HAP-1 (cell line): ENCODE measurements around the gene ABCA4.
A peak's percentile ranks its signal among the peaks of the same experiment; 100 is the strongest.

Source experiments
- DNase-seq, 2 experiments: peaks; one replicate each; pipeline ENCODE4 v3.0.0-alpha.2; 2016 to 2020; ENCODE audit warnings: low spot score in 2 of 2
- H3K27me3 ChIP-seq: fragments of 250-450 bp; sonication (Bioruptor Pico); 2 replicates; pipeline ENCODE4 v1.5.1; 2020; ENCODE audit warnings: low read depth, mild to moderate bottlenecking, moderate library complexity
- H3K36me3 ChIP-seq: fragments of 250-450 bp; sonication (Bioruptor Pico); replicated peaks from 2 replicates; pipeline ENCODE4 v1.5.1; 2020; ENCODE audit warnings: mild to moderate bottlenecking
- H3K4me1 ChIP-seq: fragments of 250-450 bp; sonication (Bioruptor Pico); 2 replicates; pipeline ENCODE4 v1.5.1; 2020; ENCODE audit warnings: mild to moderate bottlenecking
- H3K4me3 ChIP-seq: fragments of 250-450 bp; sonication (Bioruptor Pico); 2 replicates; pipeline ENCODE4 v1.5.1; 2020; ENCODE audit warnings: mild to moderate bottlenecking, moderate library complexity
- H3K9me3 ChIP-seq: fragments of 250-450 bp; sonication (Bioruptor Pico); 2 replicates; pipeline ENCODE4 v1.5.1; 2020; ENCODE audit warnings: mild to moderate bottlenecking, moderate library complexity
- in situ Hi-C: fragments of 300-500 bp; cut with MboI; formaldehyde crosslinking; loops from 3 replicates; pipeline ENCODE4 v1.14.3; 2020; ENCODE audit warnings: low sequenced_read_pairs, inconsistent platforms, mixed read lengths

The ABCA4 gene

DNA sequence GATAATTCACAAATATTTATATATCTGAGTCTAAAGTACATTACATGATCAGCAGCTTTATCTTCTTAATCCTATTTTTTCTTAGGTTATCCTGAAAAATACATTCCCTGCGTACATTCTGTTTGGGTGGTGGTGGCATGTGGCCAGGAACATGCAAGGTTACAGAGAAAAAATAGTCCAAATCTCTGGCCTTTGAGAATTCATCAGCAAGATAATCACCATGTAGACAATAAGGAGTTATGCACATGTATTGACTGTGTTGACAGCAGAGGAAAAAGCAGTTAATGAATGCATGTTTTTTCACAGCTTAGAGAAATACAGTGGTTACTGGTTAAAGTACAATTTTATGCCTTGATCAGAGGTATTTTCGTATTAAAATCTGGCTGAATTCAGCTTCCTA lies 49.0 kb downstream of the ABCA4 start:
- Histone ChIP-seq H3K9me3 (no peaks in the 10 kb centered on the region), H3K27me3 (no peaks in the 10 kb centered on the region), H3K4me1 (no peaks in the 10 kb centered on the region; the same call in 1 of the 2 replicates), H3K36me3 (no peaks in the 10 kb centered on the region), H3K4me3 (no peak overlapping the region)
- DNase-seq, result peak; percentile 39 to 46
- in situ Hi-C loops, result loop anchor here (25.0 kb wide), 1 partner anchor 740 kb away; the partner anchor contains the start of gene SLC44A3

DNA sequence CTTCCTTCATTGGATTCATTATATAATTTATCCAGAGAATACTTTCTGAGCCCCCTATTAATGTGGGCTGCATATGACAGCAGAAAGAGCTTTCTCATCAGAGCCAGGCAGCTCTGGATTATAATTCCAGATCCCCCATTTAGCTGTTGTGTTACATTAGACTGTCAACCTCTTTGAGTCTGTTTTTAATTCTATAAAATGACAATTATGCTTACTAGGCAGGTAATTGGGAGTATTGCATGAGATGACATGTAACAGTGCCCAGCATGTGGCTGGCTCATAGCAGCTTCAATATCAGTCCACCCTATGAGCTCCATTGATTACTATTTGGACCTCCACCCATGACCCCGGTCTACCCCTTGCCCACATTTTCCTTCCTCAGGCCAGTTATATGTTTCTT lies 49.6 kb downstream of the ABCA4 start:
- no peaks in the 10 kb centered on the region for H3K9me3 ChIP-seq
- in situ Hi-C loops, result loop anchor here (25.0 kb wide), 1 partner anchor 741 kb away; the partner anchor contains the start of gene SLC44A3
- no peak overlapping the region for H3K4me3 ChIP-seq
- H3K36me3 ChIP-seq, result no peaks in the 10 kb centered on the region
- no peak for DNase-seq
- no peaks in the 10 kb centered on the region; the same call in 1 of the 2 replicates for H3K4me1 ChIP-seq
- H3K27me3 ChIP-seq, result no peaks in the 10 kb centered on the region

DNA sequence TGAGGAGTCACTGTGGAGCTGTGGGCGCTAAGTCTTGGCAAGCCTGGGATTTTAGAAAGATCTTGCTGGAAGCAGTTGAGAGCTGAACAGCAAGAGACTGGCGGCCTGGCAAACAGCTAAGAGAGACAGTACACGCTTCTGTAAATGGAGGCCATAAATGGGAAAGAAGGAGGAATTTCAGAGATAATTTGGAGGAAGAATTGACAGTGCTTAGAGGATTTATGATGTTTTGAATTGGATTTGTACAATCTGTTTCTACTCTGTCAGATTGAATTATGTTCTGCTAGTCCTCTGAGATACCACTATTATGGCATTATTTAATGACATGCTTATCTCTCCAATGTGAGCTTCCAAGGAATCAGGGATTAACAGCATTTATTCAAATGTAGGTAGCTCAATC lies 50.1 kb downstream of the ABCA4 start:
- in situ Hi-C loops, result loop anchor here (25.0 kb wide), 1 partner anchor 741 kb away; the partner anchor contains the start of gene SLC44A3
- H3K4me1 ChIP-seq, result no peaks in the 10 kb centered on the region; the same call in 1 of the 2 replicates
- H3K9me3 ChIP-seq, result no peaks in the 10 kb centered on the region
- H3K27me3 ChIP-seq, result no peaks in the 10 kb centered on the region
- no peak overlapping the region for H3K4me3 ChIP-seq
- DNase-seq, result no peak
- no peaks in the 10 kb centered on the region for H3K36me3 ChIP-seq

DNA sequence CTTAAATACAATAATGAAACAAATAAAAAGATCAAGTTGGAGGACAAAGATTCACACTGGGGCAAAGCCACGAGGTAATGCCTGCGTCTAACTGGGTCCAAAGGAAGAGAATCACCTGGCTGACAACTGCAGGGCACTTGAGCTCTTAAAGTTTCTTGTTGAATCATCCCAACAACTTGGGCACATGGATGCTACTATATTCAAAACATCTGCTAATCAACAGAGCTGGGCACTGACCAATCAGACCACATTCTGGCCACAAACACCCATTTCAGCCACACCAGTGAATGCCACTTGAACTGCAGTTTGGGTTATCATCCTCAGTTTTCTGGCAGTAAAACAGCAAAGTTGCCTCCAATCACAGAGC lies 51.0 kb downstream of the ABCA4 start:
- Histone ChIP-seq H3K9me3 (no peaks in the 10 kb centered on the region), H3K27me3 (no peaks in the 10 kb centered on the region), H3K36me3 (no peaks in the 10 kb centered on the region), H3K4me1 (no peaks in the 10 kb centered on the region; the same call in 1 of the 2 replicates), H3K4me3 (no peak overlapping the region)
- in situ Hi-C loops, result loop anchor here (10.0 to 25.0 kb wide), 2 partner anchors 275 to 742 kb away; partner anchors contain the start of gene SLC44A3
- no peak for DNase-seq

DNA sequence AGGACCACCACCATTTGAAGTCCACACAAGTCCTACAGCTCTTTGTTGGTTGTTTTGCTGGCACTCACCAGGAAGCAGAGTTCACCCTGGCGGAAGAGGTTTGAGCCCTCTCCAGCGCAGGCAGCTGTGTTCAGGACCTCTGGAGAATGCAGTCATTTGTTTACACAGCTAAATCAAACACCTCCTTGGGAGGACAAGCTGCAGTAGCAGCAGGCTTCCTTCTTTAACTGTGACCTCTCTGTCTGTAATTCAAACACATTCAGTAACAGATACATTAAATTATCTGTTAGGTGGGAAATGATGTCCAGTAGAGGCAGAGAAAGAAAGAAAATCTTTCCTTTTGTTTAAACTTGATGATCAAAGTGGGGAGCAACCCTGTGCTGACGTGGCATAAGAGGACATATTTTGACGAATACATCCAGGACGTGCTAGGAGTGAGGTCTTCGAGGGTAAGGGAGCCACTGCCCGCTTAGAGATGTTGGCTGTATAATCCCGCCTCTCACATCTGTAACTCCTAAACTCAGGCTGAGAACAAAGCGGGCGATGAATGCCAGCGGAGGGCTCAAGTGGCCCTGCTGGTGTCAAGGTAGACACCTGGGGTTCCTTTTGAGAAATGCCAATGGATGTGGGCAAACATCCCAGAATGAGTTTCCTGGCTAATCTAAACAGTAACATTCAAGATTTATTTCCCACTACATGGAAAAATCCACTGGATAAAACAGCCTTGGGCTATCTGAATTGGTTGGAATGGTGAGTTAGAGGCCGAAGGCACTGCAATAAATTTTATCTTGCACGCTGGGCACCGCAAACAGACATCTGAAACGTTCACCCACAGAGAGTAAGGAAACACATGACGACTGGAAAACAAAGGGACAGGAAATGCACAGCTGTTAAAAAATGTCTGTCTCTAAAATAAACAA lies 51.7 kb downstream of the ABCA4 start:
- no peak overlapping the region for H3K4me3 ChIP-seq
- no peaks in the 10 kb centered on the region for H3K36me3 ChIP-seq
- no peak for DNase-seq
- no peaks in the 10 kb centered on the region for H3K27me3 ChIP-seq
- in situ Hi-C loops, result loop anchor here (10.0 to 25.0 kb wide), 2 partner anchors 276 to 743 kb away; partner anchors contain the start of gene SLC44A3
- H3K4me1 ChIP-seq, result no peaks in the 10 kb centered on the region; the same call in 1 of the 2 replicates
- H3K9me3 ChIP-seq, result no peaks in the 10 kb centered on the region

DNA sequence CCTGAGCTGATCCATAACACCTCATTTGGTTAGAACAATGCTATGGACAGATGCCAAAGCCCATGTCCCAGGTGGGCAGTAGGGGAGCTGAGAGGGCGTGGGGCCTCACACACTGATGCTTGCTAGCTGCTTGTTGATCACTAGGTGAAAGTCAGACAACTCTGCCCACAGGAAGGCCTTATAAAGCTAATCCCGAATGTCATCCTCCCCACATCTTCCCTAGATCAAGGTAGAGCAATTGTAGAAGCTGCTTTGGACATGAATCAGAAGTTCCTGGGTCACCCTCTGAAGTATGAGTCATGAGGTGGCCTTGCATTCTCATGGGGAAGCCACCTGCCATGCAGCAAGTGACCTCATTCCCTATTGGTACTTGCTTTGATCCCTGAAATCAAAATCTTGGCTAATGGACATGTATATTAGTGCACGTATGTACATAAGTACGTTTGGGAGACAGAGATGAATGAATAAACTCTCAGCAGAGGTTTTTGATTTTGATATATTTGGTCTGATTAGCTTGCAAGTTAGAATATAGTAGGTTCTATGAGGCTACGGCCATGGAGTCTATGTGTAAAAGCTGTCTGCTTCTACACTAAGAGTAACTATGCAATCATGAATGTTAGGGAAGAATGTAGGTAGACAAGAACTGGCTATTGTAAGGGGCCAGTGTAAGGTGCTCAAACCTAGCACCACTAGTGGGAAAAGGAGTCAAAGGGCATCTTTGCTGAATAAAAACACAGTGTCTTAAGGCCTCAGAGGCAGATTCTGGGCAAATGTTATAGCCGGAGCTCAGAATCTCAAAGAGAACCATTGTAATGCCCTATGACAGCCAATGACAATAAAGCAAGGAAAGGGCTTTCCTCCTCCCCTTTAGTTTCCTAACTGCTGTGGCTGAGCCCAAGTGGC lies 52.6 kb downstream of the ABCA4 start:
- Histone ChIP-seq H3K4me3 (no peak overlapping the region), H3K9me3 (no peaks in the 10 kb centered on the region), H3K27me3 (no peaks in the 10 kb centered on the region), H3K4me1 (no peaks in the 10 kb centered on the region; the same call in 1 of the 2 replicates), H3K36me3 (no peaks in the 10 kb centered on the region)
- DNase-seq, result no peak
- in situ Hi-C loops, result loop anchor here (10.0 to 25.0 kb wide), 2 partner anchors 276 to 744 kb away; partner anchors contain the start of gene SLC44A3

DNA sequence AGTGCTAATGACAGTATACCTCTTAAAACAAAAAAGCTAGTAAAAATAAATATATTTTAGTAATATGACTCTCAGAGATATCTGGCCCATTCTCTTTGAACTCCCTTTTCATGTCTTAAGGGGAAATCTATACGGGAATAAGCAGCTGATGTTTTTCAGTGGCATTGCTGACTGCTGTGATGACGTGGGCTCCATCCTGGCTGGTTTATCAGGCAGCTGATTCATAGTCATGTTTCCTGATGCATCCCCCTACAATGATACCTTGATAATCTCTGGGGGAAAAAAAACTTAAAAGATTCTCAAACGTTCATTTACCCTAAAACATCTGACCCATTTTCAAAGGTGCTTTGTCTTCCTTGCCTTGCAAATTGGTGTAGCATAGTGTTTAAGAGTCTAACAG lies 53.8 kb downstream of the ABCA4 start:
- DNase-seq, result no peak
- in situ Hi-C loops, result loop anchor here (10.0 to 25.0 kb wide), 2 partner anchors 278 to 745 kb away; partner anchors contain the start of gene SLC44A3

DNA sequence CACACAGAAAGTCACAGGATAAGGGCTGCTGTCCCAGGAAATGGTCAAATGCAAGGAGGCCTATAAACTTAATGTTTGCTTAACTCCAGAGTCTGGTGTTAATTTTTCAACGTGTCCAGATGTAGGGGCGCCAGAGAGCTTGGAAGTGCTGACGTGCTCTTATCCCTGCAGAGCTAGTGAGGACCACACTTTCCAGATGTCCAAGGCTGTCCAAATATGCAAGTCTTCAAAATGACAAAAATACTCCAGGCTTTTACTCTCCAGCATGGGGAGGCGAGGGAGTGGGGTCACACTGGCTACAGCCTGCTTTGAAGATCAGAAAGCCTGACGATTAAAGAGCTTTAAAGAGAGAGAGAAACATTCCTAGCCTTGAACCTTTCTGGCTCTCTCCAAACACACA lies 57.6 kb downstream of the ABCA4 start:
- H3K9me3 ChIP-seq, result no peaks in the 10 kb centered on the region
- H3K4me1 ChIP-seq, result no peaks in the 10 kb centered on the region; the same call in 1 of the 2 replicates
- H3K4me3 ChIP-seq, result no peak overlapping the region
- H3K27me3 ChIP-seq, result no peaks in the 10 kb centered on the region
- DNase-seq, result peak; percentile 5 to 36
- in situ Hi-C loops, result loop anchor here (5.0 to 25.0 kb wide), 3 partner anchors 281 to 749 kb away; partner anchors contain the start of gene SLC44A3
- H3K36me3 ChIP-seq, result no peaks in the 10 kb centered on the region

More for the DNA sequence above, 53.8 kb downstream of the ABCA4 start:
- H3K36me3 ChIP-seq, result no peaks in the 10 kb centered on the region
- no peak overlapping the region for H3K4me3 ChIP-seq
- H3K4me1 ChIP-seq, result no peaks in the 10 kb centered on the region; the same call in 1 of the 2 replicates
- H3K9me3 ChIP-seq, result no peaks in the 10 kb centered on the region
- H3K27me3 ChIP-seq, result no peaks in the 10 kb centered on the region

DNA sequence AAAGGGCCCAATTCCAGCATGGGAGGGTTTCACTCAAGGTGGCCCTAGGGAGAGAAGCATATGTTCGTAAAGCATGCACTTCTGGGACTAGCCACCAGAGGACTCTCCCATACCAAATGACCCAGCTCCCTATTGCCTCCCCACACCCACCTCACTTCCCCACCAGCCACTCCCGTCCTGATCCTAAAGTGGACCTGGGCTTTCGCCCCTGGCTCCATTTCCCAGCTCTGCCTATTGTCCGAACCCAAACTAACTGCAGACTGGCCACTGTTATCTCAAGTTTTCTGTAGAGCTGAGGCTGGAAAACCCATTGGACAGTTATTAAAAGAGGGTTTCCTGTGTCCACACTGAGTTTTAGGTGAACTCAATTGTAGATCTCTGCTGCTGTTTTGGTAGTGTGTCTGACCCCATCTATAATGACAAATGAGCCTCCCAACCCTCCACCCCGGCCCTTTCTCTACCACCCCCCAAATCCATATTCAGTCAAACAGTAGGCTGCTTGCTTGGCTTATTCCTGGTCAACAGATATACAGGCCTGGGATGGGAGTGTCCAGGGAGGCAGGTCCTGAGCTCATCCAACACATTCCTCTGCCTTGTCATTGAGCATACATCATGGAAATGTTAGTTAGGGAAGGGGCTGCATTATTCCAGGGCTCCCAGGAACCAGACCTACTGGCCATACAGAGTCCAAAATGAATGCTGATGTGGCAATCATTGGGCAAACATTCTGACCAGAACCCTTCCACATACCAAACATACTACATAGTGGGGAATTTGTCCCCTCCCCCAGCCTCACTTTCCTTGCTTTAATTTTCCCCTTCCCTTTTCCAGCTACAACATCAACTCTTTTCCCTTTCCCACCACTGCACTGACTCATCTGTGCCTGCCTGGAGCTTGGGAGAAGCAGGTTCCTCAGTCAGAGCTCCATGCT lies 59.2 kb downstream of the ABCA4 start:
- in situ Hi-C loops, result loop anchor here (5.0 to 25.0 kb wide), 3 partner anchors 283 to 751 kb away; partner anchors contain the start of gene SLC44A3
- no peaks in the 10 kb centered on the region for H3K36me3 ChIP-seq
- H3K9me3 ChIP-seq, result no peaks in the 10 kb centered on the region
- H3K4me1 ChIP-seq, result no peaks in the 10 kb centered on the region; the same call in 1 of the 2 replicates
- H3K4me3 ChIP-seq, result no peak overlapping the region
- peak; percentile 63 to 80 for DNase-seq
- H3K27me3 ChIP-seq, result no peaks in the 10 kb centered on the region

DNA sequence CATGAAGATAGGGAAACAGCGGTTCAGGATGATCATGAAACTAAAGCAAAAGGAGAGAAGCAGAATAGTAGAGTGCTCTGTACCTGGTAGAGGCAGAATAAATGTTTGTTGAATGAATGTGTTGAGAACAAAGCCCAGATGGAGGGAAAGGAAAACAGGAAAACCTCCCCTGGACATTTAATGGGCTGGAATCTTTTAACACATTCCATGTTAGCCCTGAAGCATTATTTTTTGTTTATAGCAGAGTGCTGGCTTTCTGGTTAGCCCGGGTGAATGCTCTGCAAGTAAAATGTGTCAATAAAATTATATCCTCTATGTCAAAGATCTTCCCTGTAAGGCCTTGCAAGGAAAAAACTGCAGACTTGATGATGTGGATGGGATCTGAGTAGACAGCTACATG lies 60.2 kb downstream of the ABCA4 start:
- DNase-seq, result no peak
- H3K27me3 ChIP-seq, result no peaks in the 10 kb centered on the region
- in situ Hi-C loops, result loop anchor here (5.0 to 25.0 kb wide), 3 partner anchors 284 to 752 kb away; partner anchors contain the start of gene SLC44A3
- H3K9me3 ChIP-seq, result no peaks in the 10 kb centered on the region
- no peaks in the 10 kb centered on the region for H3K36me3 ChIP-seq
- H3K4me3 ChIP-seq, result no peak overlapping the region
- no peaks in the 10 kb centered on the region; the same call in 1 of the 2 replicates for H3K4me1 ChIP-seq

DNA sequence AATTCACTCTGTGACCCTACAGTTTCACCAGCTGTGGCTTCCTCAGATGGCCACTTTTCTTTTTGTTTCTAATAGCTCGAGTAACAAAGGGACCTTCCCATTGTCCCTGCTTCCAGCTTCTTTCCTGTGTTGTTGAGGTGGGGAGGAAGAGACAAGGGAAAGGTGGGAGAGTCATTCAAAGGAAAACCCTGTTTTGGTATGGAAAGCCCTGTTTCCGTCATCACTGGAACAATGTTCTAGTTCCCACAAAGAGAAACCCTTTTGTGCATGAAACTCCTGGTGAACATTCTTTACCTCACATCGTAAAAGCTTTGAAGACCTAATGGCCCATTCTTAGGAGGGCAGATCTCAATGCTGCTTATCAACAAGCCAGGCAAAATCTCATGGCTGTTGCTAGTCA lies 62.2 kb downstream of the ABCA4 start:
- H3K27me3 ChIP-seq, result no peaks in the 10 kb centered on the region

DNA sequence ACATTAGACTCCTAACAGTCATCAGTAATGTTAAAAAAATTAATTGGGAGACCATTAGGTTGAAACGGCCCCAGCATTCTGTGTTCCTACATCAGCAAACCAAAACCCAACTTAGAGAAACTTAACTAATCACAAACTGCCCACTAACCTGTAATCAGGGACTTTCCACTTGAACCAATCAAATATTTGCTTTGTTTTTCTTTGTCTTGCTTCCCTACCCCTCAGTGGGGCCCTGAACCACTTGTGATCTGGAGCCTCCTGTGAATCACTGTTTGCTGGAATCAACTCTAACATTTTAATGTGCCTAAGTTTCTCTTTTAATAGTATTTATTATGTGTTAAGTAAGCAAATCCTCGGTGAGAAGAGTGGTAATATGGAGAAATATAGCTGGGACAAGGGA lies 64.0 kb downstream of the ABCA4 start:
- Histone ChIP-seq H3K36me3 (no peaks in the 10 kb centered on the region), H3K4me1 (no peaks in the 10 kb centered on the region; the same call in 1 of the 2 replicates), H3K4me3 (no peak overlapping the region), H3K27me3 (no peaks in the 10 kb centered on the region), H3K9me3 (no peaks in the 10 kb centered on the region)
- in situ Hi-C loops, result loop anchor here (25.0 kb wide), 1 partner anchor 755 kb away; the partner anchor contains the start of gene SLC44A3
- DNase-seq, result no peak

More for the DNA sequence above, 62.2 kb downstream of the ABCA4 start:
- Histone ChIP-seq H3K9me3 (no peaks in the 10 kb centered on the region), H3K36me3 (no peaks in the 10 kb centered on the region), H3K4me3 (no peak overlapping the region), H3K4me1 (no peaks in the 10 kb centered on the region; the same call in 1 of the 2 replicates)
- DNase-seq, result no peak
- in situ Hi-C loops, result loop anchor here (25.0 kb wide), 1 partner anchor 754 kb away; the partner anchor contains the start of gene SLC44A3
